SH-SY5Y (cell line): ENCODE measurements around the gene ZNF132.

Experiments used
- GATA2 ChIP-seq: IDR thresholded peaks from 2 replicates; pipeline ENCODE4 v1.6.1; 2011; ENCODE audit warnings: mild to moderate bottlenecking, low read depth, low read length
- GATA3 ChIP-seq: IDR thresholded peaks from 2 replicates; pipeline ENCODE4 v1.6.1; 2011; ENCODE audit warnings: low read depth, mild to moderate bottlenecking, low read length, moderate library complexity

DNA sequence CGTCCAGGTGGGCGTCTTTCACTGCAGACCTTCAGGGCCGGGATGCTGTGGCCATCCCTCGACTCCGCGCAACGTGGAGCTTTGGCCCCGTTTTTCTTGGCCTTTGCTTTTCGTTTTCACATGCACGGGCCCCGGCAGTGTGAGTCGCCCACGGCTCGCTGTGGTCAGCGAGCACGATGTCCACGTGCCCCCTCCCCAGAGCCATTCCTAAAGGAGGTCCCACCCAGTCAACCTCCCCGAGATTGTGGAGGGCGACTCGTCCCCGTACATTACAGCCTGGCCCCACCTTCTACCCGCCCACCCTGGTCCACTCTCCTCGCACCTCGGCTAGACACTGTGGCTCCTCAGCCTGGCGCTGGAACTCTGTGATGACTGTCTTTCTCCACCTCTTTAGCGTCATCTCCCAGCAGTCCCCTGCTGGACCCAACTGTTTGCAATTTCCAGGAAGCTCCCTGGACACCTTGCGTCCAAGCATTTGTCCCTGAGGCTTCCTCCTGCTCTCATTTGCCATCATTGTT, 36.6 kb upstream of the ZNF132 start:
- TF ChIP-seq GATA2 (no peak), GATA3 (no peak)
